T-helper 1 cell treated with Interleukin-12 subunit alpha and Interleukin-12 subunit beta and Interleukin-4 antibody, amounts not matched to agents 30 ng/mL and 1 ng/mL, for 36 hours (primary cell): ENCODE measurements around the gene ARR3. TPM values are rescaled to one million over a fixed set of nuclear protein-coding genes. Genes with fewer than 3 reads are reported as not detected.
"Not testable (repeated sequence)": the region's sequence is repeated elsewhere in the genome, so short reads cannot be mapped to it uniquely, and the experiment has no call there.

Source experiments
- intact Hi-C: fragments of 100-400 bp; cut with micrococcal nuclease; formaldehyde crosslinking; loops from one replicate; pipeline ENCODE4 v1.15.1; 2024
- total RNA-seq: library from RNA; stranded (reverse); gene quantifications from 2 replicates; pipeline ENCODE4 v1.2.3, GENCODE V29; 2022

The ARR3 gene
- total RNA-seq, result not detected in 2 replicates

DNA sequence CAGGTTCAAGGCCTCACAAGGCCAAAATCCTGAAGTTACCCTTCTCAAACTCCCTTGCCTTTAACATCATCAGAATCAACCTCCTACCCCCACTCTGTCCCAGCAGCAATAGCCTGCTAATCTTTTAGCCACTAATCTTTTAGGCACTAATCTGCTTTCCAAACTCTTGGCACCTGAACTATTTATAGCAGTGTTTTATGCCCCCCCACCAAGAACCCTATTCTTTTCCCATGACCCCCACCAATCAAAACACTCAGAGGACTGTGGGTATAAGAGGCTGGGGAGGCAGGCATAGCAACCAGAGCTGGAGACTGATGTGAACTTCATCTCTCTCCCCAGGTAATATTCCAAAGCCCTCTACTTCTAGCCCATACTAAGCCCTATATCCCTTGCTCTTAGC is at the start of gene ARR3:
TSS of gene ARR3 (plus strand) at position 301 of the 400 bp plus-strand sequence. CDS start 1,052 bp downstream, outside the sequence.
- intact Hi-C loops, result no loop called here

DNA sequence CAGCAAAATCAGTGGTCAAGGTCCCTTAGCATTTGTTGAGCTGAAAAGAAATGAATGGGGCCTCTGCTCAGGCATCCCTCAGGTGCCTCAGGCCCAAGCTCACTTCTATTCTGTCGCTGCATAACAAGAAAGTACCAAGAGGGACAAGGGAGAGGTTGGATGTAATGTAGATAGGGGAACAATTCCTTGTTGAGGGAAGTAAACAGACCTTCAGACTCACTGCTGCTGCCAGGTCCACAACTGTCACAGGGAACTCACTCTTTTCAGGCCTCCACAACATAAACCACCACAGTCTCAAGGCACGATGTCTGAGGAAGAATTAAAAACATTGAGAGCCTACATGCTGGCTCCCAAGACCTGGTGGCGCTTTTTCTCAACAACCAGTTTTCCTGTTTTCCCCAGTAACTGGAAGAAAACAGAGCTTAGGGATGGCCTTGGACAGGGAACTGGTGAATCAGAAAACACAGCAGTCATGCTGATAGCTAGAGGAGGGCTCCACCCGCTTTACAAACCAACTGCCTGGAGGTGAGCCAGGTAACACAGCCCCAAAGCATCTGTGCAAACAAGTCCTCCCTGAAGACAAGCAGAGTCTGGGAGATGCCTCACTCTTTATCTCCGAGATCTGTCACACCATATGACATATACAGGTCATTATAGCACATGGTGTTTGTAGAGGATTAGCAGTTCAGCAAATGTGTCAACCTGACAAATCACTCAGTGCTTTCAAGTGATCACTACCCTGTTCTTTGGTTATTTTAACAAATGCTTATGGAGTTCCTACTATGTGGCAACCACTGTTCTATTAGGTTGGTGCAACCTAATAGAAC is 48.0 kb upstream of the ARR3 start:
- intact Hi-C loops, result no loop called here

DNA sequence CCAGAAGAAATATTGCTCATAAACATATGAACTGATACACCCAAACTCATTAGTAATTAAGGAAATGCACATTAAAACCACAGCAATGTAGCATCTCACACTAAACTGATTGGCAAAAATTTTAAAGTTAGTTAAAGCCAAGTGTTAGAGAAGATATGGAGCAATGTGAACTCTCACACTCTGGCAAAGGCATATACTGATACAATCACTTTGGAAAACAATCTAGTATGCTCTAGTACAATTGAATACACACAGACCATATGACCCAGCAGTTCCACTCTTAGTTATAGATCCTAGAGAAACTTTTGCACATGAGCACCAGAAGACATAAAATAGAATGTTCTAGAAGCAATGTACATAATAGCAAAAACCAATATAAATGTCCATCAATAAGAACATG is 42.1 kb upstream of the ARR3 start:
- intact Hi-C loops, result no loop called here

DNA sequence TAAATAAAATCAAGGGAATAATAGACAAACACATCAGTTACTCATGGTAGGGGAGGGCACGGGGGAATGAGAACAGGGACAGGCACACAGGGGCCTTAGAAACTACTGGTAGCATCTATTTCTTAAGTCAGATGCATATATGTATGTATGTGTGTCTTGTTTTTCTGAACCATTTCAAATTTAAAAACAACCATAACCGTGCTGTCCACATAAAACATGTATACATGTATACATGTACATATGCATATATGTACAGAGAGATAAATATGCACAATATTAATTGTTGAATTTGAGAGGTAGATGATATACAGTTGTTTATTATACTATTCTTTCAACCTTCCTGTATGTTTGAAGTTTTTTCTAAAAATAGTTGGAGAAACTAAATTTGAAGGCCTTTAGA is 41.4 kb upstream of the ARR3 start:
- intact Hi-C loops, result no loop called here

DNA sequence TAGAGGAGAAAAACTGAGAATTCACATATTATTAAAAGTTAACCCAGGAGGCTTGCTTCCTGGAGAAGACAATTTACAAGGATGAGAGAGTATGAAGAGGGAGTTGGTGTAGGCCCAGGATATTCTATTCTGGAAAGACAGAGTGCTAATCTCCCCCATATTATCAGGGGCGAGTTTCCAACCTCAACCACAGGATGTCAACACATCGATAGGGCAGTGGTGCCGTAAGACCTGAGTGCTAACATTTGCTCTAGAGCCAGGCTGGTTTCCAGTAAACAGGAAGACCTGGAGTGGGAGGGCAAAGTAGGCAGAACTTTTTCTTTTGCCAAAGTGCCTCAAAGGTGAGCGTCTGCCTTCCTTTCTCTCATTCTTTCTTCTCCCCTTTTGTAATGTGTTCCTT is 36.5 kb upstream of the ARR3 start:
- intact Hi-C loops, result no loop called here

DNA sequence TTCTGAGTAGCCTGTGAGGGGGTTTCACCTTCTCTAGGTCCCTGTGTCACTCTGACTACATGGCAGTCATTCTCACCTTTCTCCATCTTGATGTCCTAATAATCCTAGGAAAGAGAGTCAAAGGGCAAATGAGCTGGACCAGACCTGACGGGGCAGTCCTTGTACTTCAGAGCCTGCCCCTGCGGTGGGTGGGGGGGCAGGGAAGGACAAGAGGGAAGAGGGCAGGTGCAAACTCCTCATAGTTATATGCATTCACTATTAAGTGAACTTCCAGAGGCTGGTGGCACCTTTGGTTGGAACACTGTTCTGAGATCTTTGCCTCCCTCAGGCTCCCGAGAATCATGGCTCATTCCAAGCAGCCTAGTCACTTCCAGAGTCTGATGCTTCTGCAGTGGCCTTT is 33.8 kb upstream of the ARR3 start, which contains the start of gene AWAT1:
TSS of gene AWAT1 (plus strand) at position 301 of the 400 bp plus-strand sequence. CDS start at position 342, 41 bp downstream.
- intact Hi-C loops, result no loop called here

DNA sequence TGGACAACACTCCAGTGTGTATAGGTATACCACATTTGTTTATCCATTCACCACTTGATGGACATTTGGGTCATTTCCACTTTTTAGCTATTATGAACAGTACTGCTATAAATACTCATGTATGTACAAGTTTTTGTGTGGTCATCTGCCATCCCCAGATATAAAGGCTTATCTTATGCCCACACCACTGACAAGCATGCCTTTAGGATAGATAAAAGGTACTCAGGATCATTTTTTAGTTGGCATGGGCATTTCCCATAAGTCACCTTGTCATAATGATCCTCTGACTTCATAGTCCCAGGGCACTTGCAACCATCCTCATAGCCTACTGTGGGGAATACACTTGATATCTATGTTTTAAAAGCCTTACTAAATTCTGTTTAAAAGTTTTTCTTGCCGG is 27.4 kb upstream of the ARR3 start:
- intact Hi-C loops, result no loop called here

DNA sequence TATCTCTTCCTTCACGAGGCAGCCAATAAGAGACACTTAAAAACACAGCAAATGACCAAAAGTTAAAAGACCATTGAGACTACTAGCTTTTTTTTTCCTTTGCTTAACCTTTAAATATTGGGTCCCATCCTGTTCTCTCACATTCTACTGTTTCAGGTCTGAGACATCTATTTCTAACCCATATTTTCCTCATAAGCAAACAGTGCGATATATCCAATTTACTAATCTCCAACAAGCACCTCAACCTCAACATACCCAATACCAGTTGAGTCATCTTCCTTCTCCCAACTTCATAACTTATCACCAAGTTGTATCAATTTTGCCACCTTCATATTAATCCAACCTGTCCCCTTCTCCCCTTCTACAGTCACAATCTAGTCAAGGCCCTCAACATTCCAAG is 26.6 kb upstream of the ARR3 start:
- intact Hi-C loops, result no loop called here

DNA sequence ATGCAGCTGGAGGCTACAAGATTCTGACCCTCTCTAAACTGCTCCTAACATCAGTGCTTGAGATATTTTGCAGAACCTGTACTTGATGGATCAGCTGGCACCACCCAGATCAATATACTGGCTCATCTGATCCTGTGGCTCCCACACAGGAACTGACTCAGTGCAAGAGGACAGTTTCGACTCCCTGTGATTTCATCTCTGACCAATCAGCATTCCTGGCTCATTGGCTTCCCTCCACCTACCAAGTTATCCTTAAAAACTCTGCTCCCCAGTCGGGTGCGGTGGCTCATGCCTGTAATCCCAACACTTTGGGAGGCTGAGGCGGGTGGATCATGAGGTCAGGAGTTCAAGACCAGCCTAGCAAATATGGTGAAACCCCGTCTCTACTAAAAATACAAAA is 24.5 kb upstream of the ARR3 start:
- intact Hi-C loops, result not testable (repeated sequence)

DNA sequence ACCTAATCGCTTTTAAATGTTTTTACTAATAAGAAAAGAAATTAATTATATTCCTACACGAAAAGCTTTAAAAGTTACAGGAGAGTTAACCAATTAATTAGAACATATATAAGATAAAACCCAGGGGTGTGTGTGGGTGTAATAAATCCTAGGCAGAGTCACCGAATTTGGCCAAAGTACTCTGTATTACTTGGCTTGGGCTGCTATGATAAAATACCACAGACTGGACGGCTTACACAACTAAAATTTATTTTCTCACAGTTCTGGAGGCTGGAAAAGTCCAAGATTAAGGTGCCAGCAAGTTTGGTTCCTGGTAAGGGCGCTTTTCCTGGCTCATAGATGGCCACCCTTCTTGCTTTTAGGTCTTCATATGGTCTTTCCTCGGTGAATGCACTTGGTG is 23.3 kb upstream of the ARR3 start:
- intact Hi-C loops, result no loop called here

DNA sequence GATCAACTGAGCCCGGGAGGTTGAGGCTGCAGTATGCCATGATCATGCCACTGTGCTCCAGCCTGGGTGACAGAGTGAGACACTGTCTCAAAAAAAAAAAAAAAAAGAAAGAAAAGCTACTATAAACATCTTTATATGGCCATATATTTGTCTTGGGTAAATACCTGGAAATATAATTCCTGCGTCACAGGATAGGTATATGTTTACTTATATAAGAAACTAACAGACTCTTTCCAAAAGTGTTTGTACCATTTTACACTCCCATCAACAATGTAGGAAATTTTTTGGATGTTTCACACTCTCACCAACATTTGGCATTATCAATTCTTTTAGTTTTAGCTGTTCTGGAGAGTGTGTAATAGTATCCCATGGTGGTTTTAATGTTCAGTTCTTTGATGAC is 20.9 kb upstream of the ARR3 start:
- intact Hi-C loops, result no loop called here

DNA sequence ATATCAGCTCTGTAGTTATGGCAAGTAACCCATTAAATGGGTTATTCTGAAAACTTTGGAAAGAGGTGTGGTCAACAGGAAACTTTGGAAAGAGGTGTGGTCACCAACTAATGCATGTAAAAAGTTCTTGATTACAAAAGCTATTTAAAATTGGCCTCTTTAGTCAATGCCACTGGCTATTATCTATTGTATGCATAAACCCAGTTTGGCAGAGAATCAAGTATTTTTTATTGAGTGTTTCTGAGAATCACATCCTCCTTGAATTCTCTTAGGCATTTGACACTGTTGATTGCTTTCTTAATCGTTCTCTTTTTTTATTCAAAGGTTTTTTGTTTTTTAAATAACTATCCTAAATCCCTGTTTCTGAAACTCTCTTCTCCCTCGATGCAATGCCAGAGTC is 15.6 kb upstream of the ARR3 start:
- intact Hi-C loops, result no loop called here

DNA sequence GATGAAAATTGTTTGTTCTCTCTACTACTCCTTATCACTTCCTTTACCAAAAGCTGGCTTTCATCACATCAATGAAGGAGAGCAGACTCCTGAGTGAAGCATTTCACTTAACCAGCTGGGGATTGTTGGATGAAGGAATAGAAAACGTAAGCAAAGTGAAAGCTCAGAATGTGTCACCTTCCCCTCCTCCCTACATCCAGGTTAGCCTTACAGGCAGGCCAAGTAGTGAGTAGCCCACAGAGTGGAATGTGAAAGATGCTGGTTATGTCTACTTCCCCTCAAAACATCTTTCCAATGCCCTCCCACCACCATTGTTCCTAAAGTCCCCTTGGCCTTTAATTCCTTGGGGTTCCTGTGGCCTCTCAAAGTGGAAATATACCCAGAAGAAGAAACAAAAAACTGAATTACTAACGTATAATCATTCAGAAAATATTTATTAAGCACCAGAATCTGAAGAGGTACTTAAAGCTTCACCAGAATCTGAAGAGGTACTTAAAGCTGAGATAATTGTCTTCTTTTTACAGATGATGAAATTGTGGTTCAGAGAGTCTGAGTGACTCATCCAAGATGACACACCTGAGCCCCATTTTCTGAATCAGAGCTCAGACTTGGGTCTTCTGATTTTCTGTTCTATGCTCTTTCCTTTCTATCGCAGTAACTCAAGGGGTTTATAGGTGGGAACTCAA is 14.6 kb upstream of the ARR3 start:
- intact Hi-C loops, result no loop called here

DNA sequence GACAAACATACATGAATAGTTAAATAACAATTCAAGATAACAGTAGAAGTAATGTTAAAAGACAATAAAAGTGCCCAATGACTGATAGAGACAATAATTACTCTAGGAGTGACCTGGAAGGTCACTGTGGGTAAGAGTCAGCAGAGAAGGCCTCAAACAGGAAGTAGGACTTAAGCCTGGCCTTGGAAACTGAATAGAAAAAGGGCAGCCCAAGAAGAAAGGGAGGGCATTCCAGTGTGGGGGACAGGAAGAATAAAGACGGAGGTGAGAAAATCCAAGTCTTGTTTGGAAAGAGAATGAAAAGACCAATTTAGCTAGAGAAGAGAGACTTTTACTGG is 14.1 kb upstream of the ARR3 start:
- intact Hi-C loops, result no loop called here

DNA sequence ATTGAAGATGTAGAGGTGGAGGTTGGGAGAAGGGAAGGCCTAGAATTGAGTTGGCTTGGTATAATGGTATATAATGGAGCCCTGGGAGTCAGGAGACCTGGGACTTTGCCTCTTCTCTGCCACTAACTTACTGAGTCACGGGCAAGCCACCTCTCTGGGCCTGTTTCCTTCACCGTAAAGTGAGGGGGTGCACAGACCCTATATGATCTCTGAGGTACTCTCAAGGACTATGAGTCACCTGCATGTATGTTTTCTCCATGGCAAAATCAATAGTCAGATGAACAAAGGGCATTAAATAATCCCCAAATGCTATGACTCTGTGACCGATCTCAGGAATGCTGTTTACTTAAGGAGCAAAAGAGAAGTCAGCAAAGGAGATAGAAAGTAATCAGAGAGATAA is 13.2 kb upstream of the ARR3 start:
- intact Hi-C loops, result no loop called here

DNA sequence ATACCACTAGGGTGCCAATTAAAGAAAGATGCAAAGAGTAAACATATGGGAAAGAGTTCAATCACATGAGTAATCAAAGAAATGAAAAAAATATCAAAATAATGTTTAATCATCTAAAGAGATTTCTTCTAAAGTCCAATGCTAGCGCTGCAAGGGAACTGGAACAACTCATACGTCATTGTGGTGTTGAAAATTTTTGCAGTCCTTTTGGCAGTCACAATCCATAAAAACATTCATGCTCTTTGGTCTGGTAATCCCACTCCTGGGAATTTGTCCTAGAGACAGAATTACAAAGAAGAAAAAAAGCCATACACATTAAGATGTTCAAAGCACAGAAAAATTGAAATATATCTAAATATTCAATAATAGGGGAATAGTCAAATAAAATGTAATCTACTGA is 12.7 kb upstream of the ARR3 start:
- intact Hi-C loops, result no loop called here

DNA sequence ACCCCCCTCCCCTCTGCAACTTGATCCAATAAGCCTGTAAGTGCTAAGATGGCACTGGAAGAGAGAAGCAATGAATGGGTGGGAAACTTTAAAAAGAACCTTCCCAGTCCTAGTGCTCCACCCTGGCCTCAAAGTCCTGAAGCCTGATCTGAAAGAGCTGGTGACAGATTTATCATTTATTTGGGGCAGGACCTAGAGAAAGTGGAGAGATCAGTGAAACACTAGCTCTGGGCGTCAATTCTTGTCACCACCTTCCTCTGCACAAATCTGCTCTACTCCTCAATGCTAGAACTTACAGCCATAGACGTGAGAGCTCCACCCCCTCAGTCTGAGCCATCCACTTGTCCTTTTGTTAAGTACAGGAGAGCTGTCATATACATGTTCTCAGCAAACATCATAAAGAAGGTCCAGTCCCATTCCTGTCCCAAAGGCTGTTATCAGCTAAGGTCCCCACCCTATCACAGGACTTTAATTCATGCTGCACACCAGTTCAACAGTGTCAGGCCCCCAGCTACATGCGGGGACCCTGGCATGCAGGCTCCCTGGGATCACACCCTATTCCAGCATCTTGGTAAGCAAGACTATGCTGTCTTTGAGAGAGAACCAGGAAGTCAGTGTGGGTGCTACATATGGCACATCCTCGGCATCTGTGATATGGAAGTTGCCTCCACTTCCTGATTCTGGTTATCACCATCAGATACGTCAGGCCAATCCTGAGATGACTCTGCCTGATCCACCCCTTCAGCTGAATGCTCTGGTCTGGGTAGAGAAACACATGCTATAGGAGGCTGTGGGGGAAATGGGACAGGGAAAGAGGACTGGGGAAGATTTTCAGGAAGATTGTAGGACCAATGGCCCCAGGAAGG is 10.5 kb upstream of the ARR3 start:
- intact Hi-C loops, result no loop called here

DNA sequence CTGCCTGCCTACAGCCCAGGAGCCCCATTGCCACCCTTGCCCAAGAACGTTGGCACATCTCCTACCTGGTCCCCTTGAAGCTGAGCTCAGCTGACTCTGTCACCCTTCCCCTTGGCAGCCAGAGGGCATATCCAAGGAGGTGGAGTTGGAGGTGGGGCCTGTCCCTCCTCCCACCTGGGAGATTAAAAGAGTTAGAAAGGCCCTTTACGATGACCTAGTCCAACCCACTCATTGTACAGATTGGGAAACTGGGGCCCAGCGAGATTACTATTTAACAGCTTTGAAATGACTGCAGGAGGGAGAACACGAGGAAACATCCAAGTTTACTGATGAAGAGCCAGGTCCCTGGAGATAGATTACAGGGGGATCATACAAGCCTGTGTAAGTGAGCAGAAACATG is 8.0 kb upstream of the ARR3 start, which contains the start of gene P2RY4:
TSS of gene P2RY4 (minus strand) at position 101 of the 400 bp plus-strand sequence. CDS start 580 bp downstream, outside the sequence.
- intact Hi-C loops, result loop anchor here (5.0 kb wide), 1 partner anchor 63 kb away; no protein-coding TSS in a partner anchor

DNA sequence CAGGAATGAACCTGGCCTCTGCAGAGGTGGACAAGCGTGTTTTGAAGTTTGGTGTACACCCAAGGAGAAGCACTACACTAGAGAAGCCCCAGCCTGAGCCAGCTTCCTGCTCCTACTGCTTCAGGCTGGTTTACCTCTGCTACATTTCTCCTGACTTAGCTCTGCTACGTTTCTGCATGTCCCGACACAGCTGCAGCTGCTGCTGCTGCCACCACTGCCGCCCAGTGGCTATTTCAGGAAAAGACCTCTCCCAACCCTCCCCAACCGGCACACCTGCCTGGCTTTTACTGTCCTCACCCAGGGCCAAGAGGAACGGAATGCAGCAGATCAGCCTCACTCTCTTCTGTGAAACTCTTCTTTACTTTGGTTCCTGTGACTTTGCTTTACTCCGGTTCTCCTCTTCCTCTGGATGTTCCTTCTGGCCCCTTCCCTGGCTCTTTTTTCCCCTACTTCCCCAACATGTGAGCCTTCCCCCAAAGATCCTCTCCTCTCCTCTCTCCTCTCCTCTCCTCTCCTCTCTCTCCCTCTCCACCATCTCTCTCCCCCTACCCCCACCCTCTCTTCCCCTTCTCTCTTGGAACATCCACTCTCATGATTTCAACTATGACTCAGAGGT is 5.1 kb upstream of the ARR3 start:
- intact Hi-C loops, result loop anchor here (5.0 kb wide), 1 partner anchor 66 kb away; no protein-coding TSS in a partner anchor

DNA sequence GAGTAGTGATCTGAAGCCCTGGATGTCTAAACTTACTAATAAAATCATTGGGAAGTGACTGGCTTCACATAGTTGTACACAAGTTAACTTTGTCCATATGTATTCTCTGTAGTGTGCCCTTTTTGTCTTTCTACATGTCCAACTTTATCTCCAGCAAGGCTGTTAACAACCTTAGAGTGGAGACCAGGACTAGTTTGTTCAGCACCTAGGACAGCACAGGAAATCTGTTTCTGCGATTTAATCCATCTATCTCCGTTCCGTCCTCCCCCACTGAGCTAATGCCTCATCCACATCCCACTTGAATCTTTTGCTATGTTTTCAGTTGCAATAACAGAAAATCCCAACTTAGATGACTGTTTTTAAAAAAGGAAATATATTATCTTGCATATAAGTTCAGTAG is 3.4 kb upstream of the ARR3 start:
- intact Hi-C loops, result loop anchor here (5.0 kb wide), 1 partner anchor 67 kb away; no protein-coding TSS in a partner anchor

DNA sequence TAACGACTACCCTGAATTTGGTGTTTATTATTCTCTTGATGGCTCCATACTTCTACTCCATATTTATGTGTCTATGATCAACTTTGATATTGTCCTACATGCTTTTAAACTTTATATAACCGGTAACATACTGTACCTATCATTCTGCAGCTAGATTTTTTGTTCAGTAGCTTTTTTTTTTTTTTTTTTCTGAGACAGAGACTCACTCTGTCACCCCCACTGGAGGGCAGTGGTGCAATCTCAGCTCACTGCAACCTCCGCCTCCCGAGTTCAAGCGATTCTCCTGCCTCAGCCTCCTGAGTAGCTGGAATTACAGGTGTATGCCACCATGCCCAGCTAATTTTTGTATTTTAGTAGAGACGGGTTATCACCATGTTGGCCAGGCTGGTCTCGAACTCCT is 5.9 kb downstream of the ARR3 start:
- intact Hi-C loops, result not testable (repeated sequence)
